Skeletal muscle cell (primary cell): ENCODE results near the gene EFHC2.
"Not testable (repeated sequence)": the region's sequence is repeated elsewhere in the genome, so short reads cannot be mapped to it uniquely, and the experiment has no call there.

Source experiments
- DNase-seq: peaks from one replicate; pipeline ENCODE4 v3.0.0-alpha.2; 2010; ENCODE audit warnings: low read depth
- H3K4me3 ChIP-seq: 2 replicates; pipeline ENCODE4 v1.5.1; 2011; ENCODE audit warnings: low read depth, mild to moderate bottlenecking, control low read depth, low read length, moderate library complexity

EFHC2 gene

GRCh38 chrX:44241546-44241945, 101.9 kb downstream of the EFHC2 start:
- no peak overlapping the region for H3K4me3 ChIP-seq
- DNase-seq: no peak

- no peak overlapping the region for H3K4me3 ChIP-seq
- DNase-seq: no peak
These were observed 103.4 kb downstream of the EFHC2 start for GRCh38 chrX:44240036-44240435.

- DNase-seq: no peak
These were observed 104.4 kb downstream of the EFHC2 start for GRCh38 chrX:44239036-44239435.

GRCh38 chrX:44235534-44235933, 107.9 kb downstream of the EFHC2 start:
- H3K4me3 ChIP-seq: no peak overlapping the region

More at GRCh38 chrX:44239036-44239435, 104.4 kb downstream of the EFHC2 start:
- no peak overlapping the region for H3K4me3 ChIP-seq

GRCh38 chrX:44234541-44234940, 108.9 kb downstream of the EFHC2 start:
- no peak for DNase-seq
- no peak overlapping the region for H3K4me3 ChIP-seq

More at GRCh38 chrX:44235534-44235933, 107.9 kb downstream of the EFHC2 start:
- DNase-seq: no peak

- H3K4me3 ChIP-seq: no peak overlapping the region
- no peak for DNase-seq
These were observed 109.4 kb downstream of the EFHC2 start for GRCh38 chrX:44234116-44234515.

- H3K4me3 ChIP-seq: no peak overlapping the region
- no peak for DNase-seq
These were observed 111.4 kb downstream of the EFHC2 start for GRCh38 chrX:44232081-44232480.

GRCh38 chrX:44228621-44229020, 114.9 kb downstream of the EFHC2 start:
- no peak for DNase-seq
- no peak overlapping the region for H3K4me3 ChIP-seq

- no peak for DNase-seq
- no peak overlapping the region for H3K4me3 ChIP-seq
These were observed 115.5 kb downstream of the EFHC2 start for GRCh38 chrX:44227991-44228390.

- no peak for DNase-seq
- no peak overlapping the region for H3K4me3 ChIP-seq
These were observed 117.8 kb downstream of the EFHC2 start for GRCh38 chrX:44225667-44226066.

- H3K4me3 ChIP-seq: no peak overlapping the region
- no peak for DNase-seq
These were observed 118.7 kb downstream of the EFHC2 start for GRCh38 chrX:44224760-44225159.

- no peak overlapping the region for H3K4me3 ChIP-seq
- DNase-seq: peak; percentile 36
These were observed 120.3 kb downstream of the EFHC2 start for GRCh38 chrX:44223150-44223549.

- H3K4me3 ChIP-seq: no peak overlapping the region
- no peak for DNase-seq
These were observed 125.0 kb downstream of the EFHC2 start for GRCh38 chrX:44218465-44218864.

- no peak for DNase-seq
- H3K4me3 ChIP-seq: no peak overlapping the region
These were observed 127.3 kb downstream of the EFHC2 start for GRCh38 chrX:44216171-44216570.

GRCh38 chrX:44203791-44204190, 139.7 kb downstream of the EFHC2 start:
- DNase-seq: no peak
- H3K4me3 ChIP-seq: no peak overlapping the region

- DNase-seq: no peak
- H3K4me3 ChIP-seq: no peak overlapping the region
These were observed 140.9 kb downstream of the EFHC2 start for GRCh38 chrX:44202596-44202995.

- no peak for DNase-seq
- H3K4me3 ChIP-seq: no peak overlapping the region
These were observed 154.4 kb downstream of the EFHC2 start for GRCh38 chrX:44189116-44189515.

- not testable (repeated sequence) for DNase-seq, H3K4me3 ChIP-seq
These were observed 155.6 kb downstream of the EFHC2 start for GRCh38 chrX:44187915-44188314.

GRCh38 chrX:44183329-44183728, 160.1 kb downstream of the EFHC2 start:
- DNase-seq: no peak
- no peak overlapping the region for H3K4me3 ChIP-seq

- no peak overlapping the region for H3K4me3 ChIP-seq
- no peak for DNase-seq
These were observed 165.0 kb downstream of the EFHC2 start for GRCh38 chrX:44178274-44179053.

GRCh38 chrX:44175455-44175854, 168.0 kb downstream of the EFHC2 start:
- no peak for DNase-seq
- no peak overlapping the region for H3K4me3 ChIP-seq
